Measurements from ENCODE around the gene PYY.
"Not testable (repeated sequence)": the region's sequence is repeated elsewhere in the genome, so short reads cannot be mapped to it uniquely, and the experiment has no call there.

PYY gene

GRCh38 chr17:43953746-43954145 is at the start of gene PYY:
Gene PYY, minus strand, starts transcription at chr17:43953940. Its CDS starts 457 bp downstream, at chr17:43953483.
- no peak for DNase-seq

- DNase-seq = no peak
Measured at GRCh38 chr17:44002141-44002848, 48.6 kb upstream of the PYY start.

- DNase-seq = no peak
Measured at GRCh38 chr17:44001461-44001920, 47.8 kb upstream of the PYY start.

- no peak for DNase-seq
Measured at GRCh38 chr17:44000871-44001460, 47.2 kb upstream of the PYY start.

- no peak for DNase-seq
Measured at GRCh38 chr17:44000141-44000860, 46.6 kb upstream of the PYY start.

GRCh38 chr17:43999024-43999423 is 45.3 kb upstream of the PYY start:
- DNase-seq = no peak

GRCh38 chr17:43998552-43998951 is 44.8 kb upstream of the PYY start:
- DNase-seq = no peak

- DNase-seq = not testable (repeated sequence)
Measured at GRCh38 chr17:43997180-43997579, 43.4 kb upstream of the PYY start.

- DNase-seq = no peak
Measured at GRCh38 chr17:43995150-43995471, 41.4 kb upstream of the PYY start.

- peak; percentile 88 for DNase-seq
Measured at GRCh38 chr17:43994272-43995149, 40.8 kb upstream of the PYY start.

GRCh38 chr17:43992641-43993040 is 38.9 kb upstream of the PYY start:
- DNase-seq = no peak

GRCh38 chr17:43988301-43988700 is 34.6 kb upstream of the PYY start:
- no peak for DNase-seq

- no peak for DNase-seq
Measured at GRCh38 chr17:43987131-43988021, 33.6 kb upstream of the PYY start.

- no peak for DNase-seq
Measured at GRCh38 chr17:43986225-43986981, 32.7 kb upstream of the PYY start.

- DNase-seq = no peak
Measured at GRCh38 chr17:43984521-43984920, 30.8 kb upstream of the PYY start.

GRCh38 chr17:43983515-43984411 is 30.0 kb upstream of the PYY start:
- DNase-seq = no peak

- DNase-seq = no peak
Measured at GRCh38 chr17:43983196-43983514, 29.4 kb upstream of the PYY start.

GRCh38 chr17:43982171-43982570 is 28.4 kb upstream of the PYY start:
- no peak for DNase-seq

- no peak for DNase-seq
Measured at GRCh38 chr17:43979671-43980070, 25.9 kb upstream of the PYY start.

- no peak for DNase-seq
Measured at GRCh38 chr17:43979011-43979410, 25.3 kb upstream of the PYY start.

Measured in activated effector memory CD4-positive, alpha-beta T cell treated with anti-CD3 and anti-CD28 coated beads, Interleukin-2, amount 50 U/mL, for 16 hours (primary cell).